CD14-positive monocyte (primary cell): ENCODE data around the gene ARHGEF19. TPM values are rescaled to one million over a fixed set of nuclear protein-coding genes. Genes with fewer than 3 reads are reported as not detected.

Source experiments
- DNase-seq, 3 donors: peaks; one replicate each; pipeline ENCODE4 v3.0.0-alpha.2; 2011 to 2022
- H2AFZ ChIP-seq: 2 replicates; pipeline ENCODE4 v1.6.0; 2012; ENCODE audit warnings: mild to moderate bottlenecking, low read depth, low read length, inconsistent platforms; ENCODE audit not compliant: insufficient read depth, poor library complexity, severe bottlenecking
- H3K27ac ChIP-seq, 2 donors: 1 replicate in 1 of 2; 2 replicates in 1 of 2; pipeline ENCODE4 v1.5.1; 2012 to 2013; ENCODE audit warnings: low read length in 2 of 2, control low read depth in 1 of 2, inconsistent platforms in 1 of 2, low read depth in 1 of 2, mild to moderate bottlenecking in 1 of 2
- H3K27me3 ChIP-seq, 2 donors: one replicate each; pipeline versions ENCODE4 v1.6.0 to v1.6.1; 2011 to 2013; ENCODE audit warnings: low read length in 2 of 2; ENCODE audit not compliant: control insufficient read depth in 2 of 2, insufficient read depth in 2 of 2
- H3K36me3 ChIP-seq, 2 donors: replicated peaks in 1 of 2; 1 replicate in 1 of 2; 2 replicates in 1 of 2; pipeline versions ENCODE4 v1.5.1 to v1.6.1; 2012 to 2013; ENCODE audit warnings: low read length in 2 of 2, control low read depth in 1 of 2, inconsistent platforms in 1 of 2, mild to moderate bottlenecking in 1 of 2; ENCODE audit not compliant: insufficient read depth in 2 of 2, control insufficient read depth in 1 of 2
- H3K4me1 ChIP-seq, 2 donors: 1 replicate in 1 of 2; 2 replicates in 1 of 2; pipeline versions ENCODE4 v1.5.1 to v1.6.1; 2012 to 2013; ENCODE audit warnings: low read length in 2 of 2, control low read depth in 1 of 2, inconsistent platforms in 1 of 2, mild to moderate bottlenecking in 1 of 2, moderate library complexity in 1 of 2; ENCODE audit not compliant: insufficient read depth in 2 of 2, control insufficient read depth in 1 of 2
- H3K4me2 ChIP-seq: replicated peaks from 2 replicates; pipeline ENCODE3; 2012; ENCODE audit warnings: low read length, moderate library complexity, mild to moderate bottlenecking; ENCODE audit not compliant: poor library complexity, severe bottlenecking; ENCODE audit errors: extremely low read depth
- H3K4me3 ChIP-seq, 3 experiments: fragments of 200-600 bp in 1 of 3; sonication (generic) in 1 of 3; replicated peaks in 1 of 3; 1 replicate in 2 of 3; 2 replicates in 1 of 3; pipeline ENCODE4 v1.5.1; 2011 to 2013; ENCODE audit warnings: low read length in 3 of 3, mild to moderate bottlenecking in 3 of 3, control low read depth in 2 of 3, low read depth in 2 of 3, inconsistent platforms in 1 of 3, moderate library complexity in 1 of 3
- H3K79me2 ChIP-seq: 2 replicates; pipeline ENCODE4 v1.6.0; 2012; ENCODE audit warnings: mild to moderate bottlenecking, control low read depth, inconsistent platforms, low read length, moderate library complexity; ENCODE audit not compliant: insufficient read depth
- H3K9ac ChIP-seq: 2 replicates; pipeline ENCODE4 v1.6.0; 2017; ENCODE audit warnings: low read length, mild to moderate bottlenecking; ENCODE audit not compliant: insufficient read depth, poor library complexity, severe bottlenecking
- H3K9me3 ChIP-seq, 2 donors: replicated peaks in 1 of 2; 1 replicate in 1 of 2; 2 replicates in 1 of 2; pipeline versions ENCODE4 v1.5.1 to v1.6.1; 2012 to 2013; ENCODE audit warnings: low read length in 2 of 2, control low read depth in 1 of 2; ENCODE audit not compliant: control insufficient read depth in 1 of 2, insufficient read depth in 1 of 2
- H4K20me1 ChIP-seq: 2 replicates; pipeline ENCODE4 v1.6.0; 2012; ENCODE audit warnings: mild to moderate bottlenecking, low read length, control low read depth, moderate library complexity; ENCODE audit not compliant: insufficient read depth
- H3K27ac Mint-ChIP-seq, 7 donors: one replicate each; pipeline ENCODE4 v1.8.0; 2020; ENCODE audit warnings: mild to moderate bottlenecking in 7 of 7, mixed read lengths in 7 of 7, moderate library complexity in 6 of 7, inconsistent platforms in 2 of 7
- H3K27me3 Mint-ChIP-seq, 3 donors: one replicate each; pipeline ENCODE4 v1.8.0; 2021 to 2022; ENCODE audit warnings: low read depth in 3 of 3, mild to moderate bottlenecking in 3 of 3, mixed read lengths in 3 of 3, moderate library complexity in 3 of 3, inconsistent platforms in 1 of 3
- H3K36me3 Mint-ChIP-seq, 2 donors: one replicate each; pipeline ENCODE4 v1.8.0; 2020; ENCODE audit warnings: mixed read lengths in 2 of 2, inconsistent platforms in 1 of 2, mild to moderate bottlenecking in 1 of 2
- H3K4me1 Mint-ChIP-seq: one replicate; pipeline ENCODE4 v1.8.0; 2020; ENCODE audit warnings: mild to moderate bottlenecking, mixed read lengths
- H3K4me3 Mint-ChIP-seq, 2 donors: one replicate each; pipeline ENCODE4 v1.8.0; 2020; ENCODE audit warnings: mild to moderate bottlenecking in 2 of 2, mixed read lengths in 2 of 2, moderate library complexity in 1 of 2
- H3K9me3 Mint-ChIP-seq, 7 donors: one replicate each; pipeline ENCODE4 v1.8.0; 2020 to 2022; ENCODE audit warnings: mixed read lengths in 7 of 7, mild to moderate bottlenecking in 6 of 7, moderate library complexity in 6 of 7, inconsistent platforms in 2 of 7
- WGBS: methylation state at CpG from one replicate; pipeline ENCODE4 v1.1.5; 2013; ENCODE audit warnings: missing lambda C conversion rate; ENCODE audit not compliant: insufficient coverage; 5-methylcytosine and 5-hydroxymethylcytosine counted together
- intact Hi-C, 2 donors: fragments of 100-400 bp; cut with micrococcal nuclease; formaldehyde crosslinking; loops; one replicate each; pipeline versions ENCODE4 v1.15.0 to v1.15.1; 2023
- polyA plus RNA-seq, 3 donors: library from polyadenylated mRNA; depleted of rRNA in 1 of 3; unstranded in 2 of 3; stranded (reverse) in 1 of 3; fragments of 300-500 nt in 2 of 3; fragments of >200 nt in 1 of 3; fragmentation: Illumina TruSeq in 2 of 3; gene quantifications; 1 replicate in 2 of 3; 2 replicates in 1 of 3; pipeline ENCODE4 v1.2.3, GENCODE V29; 2012 to 2021
- TF ChIP-seq, protein P1 (sequence below): fragments of 200-600 bp; IDR thresholded peaks from one replicate; pipeline ENCODE4 v1.8.0; 2022; ENCODE audit warnings: antibody characterized with exemption, mild to moderate bottlenecking

The ARHGEF19 gene
- polyA plus RNA-seq, 3 donors = 2.2 to 7.9 (median 2.3) TPM

DNA sequence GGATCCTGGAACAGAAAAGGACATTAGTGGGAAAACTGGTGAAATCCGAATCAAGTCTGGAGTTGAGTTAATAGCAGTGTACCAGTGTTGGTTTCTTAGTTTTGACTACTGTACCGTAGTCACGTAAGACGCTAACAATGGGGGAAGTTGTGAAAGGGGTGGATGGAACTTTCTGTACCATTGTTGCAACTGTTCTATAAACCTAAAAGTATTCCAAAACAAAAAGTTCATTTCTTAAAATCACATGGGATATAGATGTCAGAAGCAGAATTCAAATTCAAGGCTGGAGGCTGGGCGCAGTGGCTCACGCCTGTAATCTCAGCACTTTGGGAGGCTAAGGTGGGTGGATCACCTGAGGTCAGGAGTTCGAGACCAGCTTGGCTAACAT, 16.9 kb downstream of the ARHGEF19 start:
- Mint-ChIP-seq H3K36me3 (peaks cover 0 to 6% of the 10 kb centered on the region in 2 donors), H3K9me3 (peaks cover 0 to 2% (median 0%) of the 10 kb centered on the region in 7 donors), H3K27me3 (peaks cover 2 to 4% (median 3%) of the 10 kb centered on the region in 3 donors), H3K4me1 (no peaks in the 10 kb centered on the region), H3K4me3 (no peak overlapping the region), H3K27ac (no peak overlapping the region)
- H3K4me2 ChIP-seq = no peak overlapping the region
- no peak overlapping the region for H3K9ac ChIP-seq
- no peaks in the 10 kb centered on the region for H3K27me3 ChIP-seq
- no peaks in the 10 kb centered on the region for H3K36me3 ChIP-seq
- TF ChIP-seq, protein P1, sequence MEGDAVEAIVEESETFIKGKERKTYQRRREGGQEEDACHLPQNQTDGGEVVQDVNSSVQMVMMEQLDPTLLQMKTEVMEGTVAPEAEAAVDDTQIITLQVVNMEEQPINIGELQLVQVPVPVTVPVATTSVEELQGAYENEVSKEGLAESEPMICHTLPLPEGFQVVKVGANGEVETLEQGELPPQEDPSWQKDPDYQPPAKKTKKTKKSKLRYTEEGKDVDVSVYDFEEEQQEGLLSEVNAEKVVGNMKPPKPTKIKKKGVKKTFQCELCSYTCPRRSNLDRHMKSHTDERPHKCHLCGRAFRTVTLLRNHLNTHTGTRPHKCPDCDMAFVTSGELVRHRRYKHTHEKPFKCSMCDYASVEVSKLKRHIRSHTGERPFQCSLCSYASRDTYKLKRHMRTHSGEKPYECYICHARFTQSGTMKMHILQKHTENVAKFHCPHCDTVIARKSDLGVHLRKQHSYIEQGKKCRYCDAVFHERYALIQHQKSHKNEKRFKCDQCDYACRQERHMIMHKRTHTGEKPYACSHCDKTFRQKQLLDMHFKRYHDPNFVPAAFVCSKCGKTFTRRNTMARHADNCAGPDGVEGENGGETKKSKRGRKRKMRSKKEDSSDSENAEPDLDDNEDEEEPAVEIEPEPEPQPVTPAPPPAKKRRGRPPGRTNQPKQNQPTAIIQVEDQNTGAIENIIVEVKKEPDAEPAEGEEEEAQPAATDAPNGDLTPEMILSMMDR = no peak
- H3K27ac ChIP-seq = no peak overlapping the region
- no CpG with 5 or more reads among the region's 7 CpGs for WGBS
- H3K4me1 ChIP-seq = no peaks in the 10 kb centered on the region
- no peak overlapping the region for H3K4me3 ChIP-seq
- H4K20me1 ChIP-seq = no peaks in the 10 kb centered on the region
- H3K9me3 ChIP-seq = no peaks in the 10 kb centered on the region
- DNase-seq = no peak
- no peak overlapping the region for H2AFZ ChIP-seq
- intact Hi-C loops = no loop called here
- no peaks in the 10 kb centered on the region for H3K79me2 ChIP-seq

DNA sequence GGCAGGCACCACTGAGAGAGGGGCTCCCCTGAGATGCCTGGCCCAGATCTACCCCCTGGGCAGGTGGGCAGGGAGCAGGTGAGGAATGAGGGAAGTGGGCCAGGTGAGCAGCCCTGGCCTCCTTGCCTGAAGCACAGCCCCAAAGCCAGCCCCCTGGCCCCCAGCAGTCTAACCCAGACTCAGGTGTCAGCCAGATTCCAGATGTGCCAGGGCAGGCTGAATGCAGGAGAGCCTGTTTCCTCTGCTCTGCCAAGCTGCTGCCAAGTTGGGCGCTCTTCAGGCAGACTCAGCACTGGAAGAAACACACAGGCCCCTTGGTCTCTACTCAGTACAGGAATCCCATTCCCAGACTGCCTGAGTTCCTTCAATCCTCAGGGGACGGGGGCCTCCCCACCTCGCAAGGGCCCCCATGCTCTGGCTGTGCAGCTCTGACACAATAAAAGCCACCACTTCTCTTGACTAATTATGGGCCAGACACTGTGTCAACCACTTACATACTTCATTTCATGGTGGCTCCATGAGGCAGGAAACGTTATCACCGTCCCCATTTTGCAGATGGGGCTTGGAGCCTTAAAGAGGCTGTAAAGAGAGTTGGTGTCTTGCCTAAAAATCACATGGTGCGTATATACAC, 20.4 kb downstream of the ARHGEF19 start:
- H3K4me1 Mint-ChIP-seq = peaks cover 2% of the 10 kb centered on the region
- H3K27me3 Mint-ChIP-seq = peaks cover 2 to 24% (median 10%) of the 10 kb centered on the region in 3 donors
- no peak for DNase-seq
- no peak overlapping the region for H3K4me3 Mint-ChIP-seq
- H3K36me3 Mint-ChIP-seq = no peaks in the 10 kb centered on the region
- Histone ChIP-seq H3K27ac (no peak overlapping the region), H3K79me2 (no peaks in the 10 kb centered on the region), H4K20me1 (no peaks in the 10 kb centered on the region), H3K4me3 (no peak overlapping the region), H3K9me3 (no peaks in the 10 kb centered on the region), H3K27me3 (no peaks in the 10 kb centered on the region), H2AFZ (no peak overlapping the region), H3K4me2 (no peak overlapping the region), H3K9ac (peak overlapping the region; percentile 27), H3K36me3 (no peaks in the 10 kb centered on the region), H3K4me1 (no peaks in the 10 kb centered on the region)
- intact Hi-C loops = no loop called here
- H3K9me3 Mint-ChIP-seq = peaks cover 0 to 2% (median 0%) of the 10 kb centered on the region in 7 donors
- no peak overlapping the region for H3K27ac Mint-ChIP-seq
- TF ChIP-seq, protein P1 = no peak
- WGBS = 63% methylated on average over 3 of the region's 6 CpGs
